Non-pigmented ciliary epithelial cell (primary cell): ENCODE data around the gene PPIL1.
"Not testable (repeated sequence)": the region's sequence is repeated elsewhere in the genome, so short reads cannot be mapped to it uniquely, and the experiment has no call there.

Source experiments
- DNase-seq: peaks from one replicate; pipeline ENCODE4 v3.0.0-alpha.2; 2010; ENCODE audit warnings: low read depth

The PPIL1 gene

GRCh38 chr6:36815962-36816735 is 58.5 kb downstream of the PPIL1 start:
- DNase-seq = no peak

- DNase-seq = no peak
These were observed 60.4 kb downstream of the PPIL1 start for GRCh38 chr6:36814249-36814648.

- DNase-seq = no peak
These were observed 61.1 kb downstream of the PPIL1 start for GRCh38 chr6:36813526-36813925.

- not testable (repeated sequence) for DNase-seq
These were observed 61.6 kb downstream of the PPIL1 start for GRCh38 chr6:36813047-36813446.

- no peak for DNase-seq
These were observed 64.4 kb downstream of the PPIL1 start for GRCh38 chr6:36809941-36810803.

GRCh38 chr6:36809156-36809555 is 65.4 kb downstream of the PPIL1 start:
- no peak for DNase-seq

- DNase-seq = no peak
These were observed 66.0 kb downstream of the PPIL1 start for GRCh38 chr6:36808634-36809033.

GRCh38 chr6:36807750-36808149 is 66.9 kb downstream of the PPIL1 start:
- DNase-seq = no peak

GRCh38 chr6:36807143-36807542 is 67.5 kb downstream of the PPIL1 start:
- DNase-seq = no peak

GRCh38 chr6:36805917-36806316 is 68.7 kb downstream of the PPIL1 start:
- DNase-seq = no peak

GRCh38 chr6:36805096-36805797 is 69.4 kb downstream of the PPIL1 start:
- DNase-seq = no peak
